Esophagus (tissue), 2 donors: Measurements from ENCODE around the gene PPARG. TPM values are rescaled to one million over a fixed set of nuclear protein-coding genes. Genes with fewer than 3 reads are reported as not detected.

Experiments
- H3K27ac ChIP-seq, 2 donors: one replicate each; pipeline ENCODE4 v1.5.1; 2013; ENCODE audit warnings: low read depth in 2 of 2, mild to moderate bottlenecking in 2 of 2, inconsistent platforms in 1 of 2, low read length in 1 of 2, moderate library complexity in 1 of 2
- H3K27me3 ChIP-seq, 2 donors: one replicate each; pipeline ENCODE4 v1.6.1; 2013; ENCODE audit warnings: low read length in 2 of 2, control low read depth in 1 of 2, mild to moderate bottlenecking in 1 of 2; ENCODE audit not compliant: insufficient read depth in 2 of 2, control insufficient read depth in 1 of 2
- H3K36me3 ChIP-seq, 2 donors: one replicate each; pipeline ENCODE4 v1.6.1; 2013; ENCODE audit warnings: low read length in 1 of 2; ENCODE audit not compliant: control insufficient read depth in 2 of 2, insufficient read depth in 2 of 2
- H3K4me1 ChIP-seq, 2 donors: one replicate each; pipeline ENCODE4 v1.6.1; 2013; ENCODE audit warnings: low read length in 1 of 2; ENCODE audit not compliant: control insufficient read depth in 2 of 2, insufficient read depth in 2 of 2
- H3K4me3 ChIP-seq, 2 donors: one replicate each; pipeline ENCODE4 v1.5.1; 2013; ENCODE audit warnings: low read length in 2 of 2, mild to moderate bottlenecking in 2 of 2, low read depth in 1 of 2, moderate library complexity in 1 of 2
- H3K9me3 ChIP-seq, 2 donors: one replicate each; pipeline ENCODE4 v1.6.1; 2013; ENCODE audit warnings: mild to moderate bottlenecking in 2 of 2, low read depth in 1 of 2, low read length in 1 of 2, moderate library complexity in 1 of 2; ENCODE audit not compliant: control insufficient read depth in 2 of 2, insufficient read depth in 1 of 2
- WGBS, 2 donors: extraction: QIAGEN DNeasy Blood & Tissue Kit; methylation state at CpG; one replicate each; pipeline ENCODE4 v1.1.7; 2013; 5-methylcytosine and 5-hydroxymethylcytosine counted together
- polyA plus RNA-seq, 2 donors: library from polyadenylated mRNA; stranded (reverse); fragments of 200-250 nt; gene quantifications; one replicate each; pipeline ENCODE4 v1.2.3, GENCODE V29; 2013
- donor health status: healthy with polysubstance abuse.
- donor health status: Bipolar disorder and iron deficiency.

The PPARG gene
- polyA plus RNA-seq, 2 donors = 2.6 to 3.4 TPM

DNA sequence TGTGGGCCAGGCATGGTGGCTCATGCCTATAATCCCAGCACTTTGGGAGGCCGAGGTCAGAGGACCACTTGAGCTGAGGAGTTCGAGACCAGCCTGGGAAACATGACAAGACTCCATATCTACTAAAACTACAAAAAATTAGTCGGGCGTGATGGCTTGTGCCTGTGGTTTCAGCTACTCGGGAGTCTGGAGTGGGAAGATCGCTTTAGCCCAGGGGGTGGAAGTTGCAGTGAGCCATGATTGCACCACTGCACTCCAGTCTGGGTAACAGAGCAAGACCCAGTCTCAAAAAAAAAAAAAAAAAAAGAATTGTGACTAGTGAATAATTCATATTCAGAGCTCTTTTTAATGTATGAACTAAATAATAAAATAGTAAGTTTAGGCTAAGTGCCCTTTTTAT is 107.6 kb downstream of the PPARG start:
- Histone ChIP-seq H3K27ac (no peak overlapping the region), H3K9me3 (no peaks in the 10 kb centered on the region), H3K4me1 (no peaks in the 10 kb centered on the region), H3K27me3 (no peaks in the 10 kb centered on the region), H3K4me3 (no peak overlapping the region), H3K36me3 (no peaks in the 10 kb centered on the region)
- WGBS, 2 donors = 88 to 89% methylated on average over 6 of the region's 6 CpGs

DNA sequence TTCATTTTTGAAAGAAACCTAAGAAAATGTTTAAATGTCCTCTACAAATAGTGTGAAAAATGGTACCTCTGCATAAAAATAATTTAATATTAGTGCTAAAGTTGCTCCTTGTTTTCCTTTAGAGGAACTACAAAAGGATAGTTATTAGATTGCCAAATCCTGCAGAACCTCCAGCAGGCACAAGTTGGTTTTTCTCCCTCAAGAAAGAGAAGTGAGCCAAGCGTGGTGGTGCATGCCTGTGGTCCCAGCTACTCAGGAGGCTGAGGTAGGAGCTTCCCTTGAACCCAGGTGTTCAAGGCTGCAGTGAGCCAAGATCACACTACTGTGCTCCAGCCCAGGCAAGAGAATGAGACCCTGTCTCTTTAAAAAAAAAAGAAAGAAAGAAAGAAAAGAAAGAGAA is 110.4 kb downstream of the PPARG start:
- H3K4me1 ChIP-seq = no peaks in the 10 kb centered on the region
- no peak overlapping the region for H3K4me3 ChIP-seq
- 70 to 82% methylated on average over 1 of the region's 1 CpG for WGBS, 2 donors
- no peaks in the 10 kb centered on the region for H3K27me3 ChIP-seq
- H3K36me3 ChIP-seq = no peaks in the 10 kb centered on the region
- H3K27ac ChIP-seq = no peak overlapping the region
- H3K9me3 ChIP-seq = no peaks in the 10 kb centered on the region

DNA sequence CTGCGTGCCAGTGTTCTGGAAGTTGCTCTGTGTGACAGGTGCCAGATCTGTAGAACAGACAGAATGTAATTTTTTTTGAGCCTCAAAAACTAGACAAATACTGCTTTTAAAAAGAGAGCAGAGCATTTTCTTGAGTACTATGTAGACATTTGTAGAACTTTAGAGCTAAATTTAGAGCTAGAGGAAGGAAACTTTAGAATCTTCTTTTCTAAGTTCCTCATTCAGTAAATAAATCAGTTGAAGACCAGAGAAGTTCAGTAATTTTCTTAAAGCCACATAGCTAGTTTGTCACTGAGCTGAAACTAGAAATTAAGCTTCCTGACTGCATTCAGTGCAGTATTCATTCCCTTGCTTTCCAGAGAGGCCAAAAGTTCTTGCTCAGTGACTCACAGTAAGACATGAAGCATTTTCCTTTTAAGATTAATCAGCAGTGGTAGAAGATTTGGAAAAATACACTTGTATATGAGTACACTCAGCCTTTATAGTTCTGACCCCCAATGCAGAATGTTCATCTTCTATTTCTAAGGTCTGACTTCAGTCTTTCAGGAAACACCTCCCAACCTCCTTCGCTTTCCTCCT is 111.8 kb downstream of the PPARG start:
- no peaks in the 10 kb centered on the region for H3K36me3 ChIP-seq
- no peak overlapping the region for H3K27ac ChIP-seq
- no peaks in the 10 kb centered on the region for H3K27me3 ChIP-seq
- no peaks in the 10 kb centered on the region for H3K4me1 ChIP-seq
- no peaks in the 10 kb centered on the region for H3K9me3 ChIP-seq
- 85 to 90% methylated on average over 2 of the region's 2 CpGs for WGBS, 2 donors
- H3K4me3 ChIP-seq = no peak overlapping the region

DNA sequence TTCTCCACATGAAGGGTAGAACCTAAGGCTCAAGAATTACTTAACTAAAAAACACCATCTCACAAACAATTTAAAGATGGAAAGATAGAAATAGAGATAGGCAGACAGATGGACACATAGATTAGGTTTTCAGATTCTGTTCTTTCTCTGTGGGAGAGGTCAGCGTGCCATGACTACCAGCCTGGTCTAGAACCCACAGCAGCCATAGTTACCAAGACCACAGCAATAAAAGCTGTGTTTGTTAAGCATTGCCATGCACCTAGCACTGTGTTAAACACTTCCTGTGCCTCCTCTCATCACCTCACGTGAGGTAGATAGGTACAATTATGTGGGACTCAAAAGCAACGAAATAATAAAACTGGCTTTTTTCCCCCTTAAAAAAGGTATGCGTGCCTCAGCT is 112.3 kb downstream of the PPARG start:
- 91 to 93% methylated on average over 4 of the region's 4 CpGs for WGBS, 2 donors
- H3K4me1 ChIP-seq = no peaks in the 10 kb centered on the region

DNA sequence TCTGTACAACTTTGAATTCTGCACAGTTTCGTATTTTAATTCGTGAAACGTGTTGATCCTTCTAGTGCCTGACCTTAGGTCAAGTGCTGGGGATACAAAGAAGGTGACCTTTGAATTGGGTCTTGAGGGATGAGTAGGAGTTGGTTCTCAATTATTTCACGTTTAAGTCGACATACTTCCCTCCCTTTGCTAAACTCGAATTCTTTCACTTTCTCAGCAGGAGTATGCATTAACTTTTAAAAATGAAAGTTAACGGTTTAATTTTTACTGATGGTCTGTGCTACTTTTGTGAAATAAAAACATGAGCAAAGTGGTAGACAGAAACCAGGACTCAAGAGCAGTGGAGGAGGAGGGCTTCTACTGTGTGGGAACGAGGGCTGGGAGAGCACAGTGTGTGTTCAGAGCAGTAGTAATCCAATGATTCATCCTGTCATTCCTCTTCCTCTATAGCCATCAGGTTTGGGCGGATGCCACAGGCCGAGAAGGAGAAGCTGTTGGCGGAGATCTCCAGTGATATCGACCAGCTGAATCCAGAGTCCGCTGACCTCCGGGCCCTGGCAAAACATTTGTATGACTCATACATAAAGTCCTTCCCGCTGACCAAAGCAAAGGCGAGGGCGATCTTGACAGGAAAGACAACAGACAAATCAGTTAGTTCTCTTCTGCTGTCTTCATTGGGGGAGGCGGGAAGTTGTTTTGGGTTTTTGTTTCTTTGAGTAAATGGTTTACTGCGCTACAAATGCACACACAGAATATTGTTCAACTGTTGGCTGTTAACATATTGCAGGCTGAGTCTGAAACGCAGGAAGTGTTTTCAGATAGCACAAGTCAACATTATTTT is 116.8 kb downstream of the PPARG start:
- Histone ChIP-seq H3K27me3 (no peaks in the 10 kb centered on the region), H3K27ac (no peak overlapping the region), H3K9me3 (no peaks in the 10 kb centered on the region), H3K4me1 (no peaks in the 10 kb centered on the region), H3K4me3 (no peak overlapping the region), H3K36me3 (no peaks in the 10 kb centered on the region)
- WGBS, 2 donors = 62 to 66% methylated on average over 20 of the region's 20 CpGs

More for the DNA sequence above, 112.3 kb downstream of the PPARG start:
- no peaks in the 10 kb centered on the region for H3K27me3 ChIP-seq
- H3K4me3 ChIP-seq = no peak overlapping the region
- no peaks in the 10 kb centered on the region for H3K9me3 ChIP-seq
- no peaks in the 10 kb centered on the region for H3K36me3 ChIP-seq
- no peak overlapping the region for H3K27ac ChIP-seq

DNA sequence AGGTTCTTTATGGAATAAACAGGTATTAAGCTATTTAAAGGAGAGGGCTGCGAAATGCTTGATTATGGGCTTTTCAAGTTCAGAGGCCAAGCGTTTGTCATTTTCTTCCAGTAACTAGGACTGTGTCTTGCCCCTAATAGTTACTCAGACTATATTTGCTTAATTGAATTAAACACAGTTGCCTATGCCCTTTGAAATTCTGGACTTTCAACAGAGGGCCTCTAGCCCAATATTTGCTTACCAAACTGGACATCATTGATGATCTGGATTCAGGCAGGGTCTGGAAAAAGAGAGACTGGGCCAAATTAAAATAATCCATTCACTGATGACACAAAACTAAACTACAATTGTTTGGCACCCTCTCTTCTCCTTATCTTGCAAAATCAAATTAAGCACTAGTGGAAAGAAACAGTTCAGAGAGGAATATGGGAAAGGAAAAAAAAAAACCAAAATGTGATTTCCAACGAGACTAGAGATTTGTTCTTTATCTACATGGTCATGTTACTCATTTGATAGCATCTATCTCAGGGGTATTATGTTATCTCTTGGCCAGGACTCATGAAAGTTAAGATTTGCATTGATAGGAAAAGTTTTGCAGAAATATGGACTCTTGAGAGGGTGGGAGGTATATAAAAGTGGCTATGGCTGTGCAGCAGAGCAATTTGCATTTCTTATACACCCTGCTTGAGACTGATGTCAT is 120.3 kb downstream of the PPARG start:
- Histone ChIP-seq H3K4me1 (no peaks in the 10 kb centered on the region), H3K4me3 (no peak overlapping the region), H3K27ac (no peak overlapping the region), H3K9me3 (no peaks in the 10 kb centered on the region), H3K27me3 (no peaks in the 10 kb centered on the region), H3K36me3 (no peaks in the 10 kb centered on the region)
- WGBS, 2 donors = 75 to 86% methylated on average over 3 of the region's 3 CpGs

DNA sequence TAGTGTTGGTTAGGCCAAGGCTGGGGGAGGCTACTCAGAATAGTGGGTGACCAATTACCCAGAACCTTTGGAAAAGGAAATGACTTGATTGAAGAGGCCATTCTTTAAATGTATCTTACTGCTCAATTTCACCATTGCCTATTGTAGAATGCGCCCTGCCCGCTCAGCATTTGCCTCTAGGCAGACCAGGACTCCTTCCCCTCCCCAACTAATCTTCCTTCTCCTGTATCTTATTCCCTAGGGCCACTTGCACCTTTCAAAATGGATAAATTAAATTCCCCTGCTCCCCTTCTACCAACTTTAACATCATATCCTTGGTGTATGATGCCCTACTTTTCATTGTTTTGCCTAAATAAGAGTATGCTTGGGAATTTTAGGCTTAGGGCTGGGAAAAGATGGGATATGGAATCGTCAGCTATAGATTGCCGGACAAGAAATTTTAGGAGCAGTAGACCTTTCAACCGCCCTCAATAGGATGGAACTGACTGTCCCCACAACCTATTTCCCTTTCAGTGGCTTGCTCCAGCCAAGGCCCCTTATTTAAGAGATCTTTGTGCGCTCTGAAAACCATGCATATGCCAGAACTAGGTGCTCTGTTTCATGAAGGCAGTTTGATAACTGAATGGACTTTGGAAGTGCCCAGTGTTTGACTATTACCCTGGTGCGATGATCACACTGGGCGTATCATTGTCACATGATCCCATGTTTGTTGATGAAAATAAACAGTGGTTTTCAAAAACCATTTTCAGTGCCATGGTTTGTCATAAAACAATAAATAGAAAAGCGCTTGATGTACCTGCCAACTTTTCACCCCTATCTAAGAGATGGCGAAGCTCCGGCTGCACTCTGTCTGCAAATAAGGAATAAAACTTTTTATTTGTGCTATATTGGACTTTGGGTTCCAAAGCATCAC is 121.1 kb downstream of the PPARG start:
- 84 to 96% methylated on average over 11 of the region's 11 CpGs for WGBS, 2 donors
- no peaks in the 10 kb centered on the region for H3K4me1 ChIP-seq

GRCh38 chr3:12413721-12414255 is 124.9 kb downstream of the PPARG start:
- WGBS, 2 donors = 96 to 100% methylated on average over 1 of the region's 1 CpG
- H3K9me3 ChIP-seq = no peaks in the 10 kb centered on the region
- no peak overlapping the region for H3K27ac ChIP-seq
- H3K27me3 ChIP-seq = no peaks in the 10 kb centered on the region
- H3K4me3 ChIP-seq = no peak overlapping the region
- H3K4me1 ChIP-seq = no peaks in the 10 kb centered on the region
- no peaks in the 10 kb centered on the region for H3K36me3 ChIP-seq

More for the DNA sequence above, 121.1 kb downstream of the PPARG start:
- Histone ChIP-seq H3K4me3 (no peak overlapping the region), H3K9me3 (no peaks in the 10 kb centered on the region), H3K27me3 (no peaks in the 10 kb centered on the region), H3K27ac (no peak overlapping the region), H3K36me3 (no peaks in the 10 kb centered on the region)
